Stimulated activated CD4-positive, alpha-beta T cell treated with anti-CD3 and anti-CD28 coated beads, Interleukin-2, amount 100 ng/mL, for 4 hours (primary cell): ENCODE results near the gene KHNYN.
"Not testable (repeated sequence)": the region's sequence is repeated elsewhere in the genome, so short reads cannot be mapped to it uniquely, and the experiment has no call there.

Source experiments
- DNase-seq: peaks from one replicate; pipeline ENCODE4 v3.0.0-alpha.2; 2020; ENCODE audit warnings: low read depth

The KHNYN gene

GRCh38 chr14:24473211-24473610, 43.5 kb downstream of the KHNYN start:
- DNase-seq = no peak

- no peak for DNase-seq
These were observed 45.5 kb downstream of the KHNYN start for GRCh38 chr14:24475261-24475660.

GRCh38 chr14:24479999-24480398, 50.2 kb downstream of the KHNYN start:
- not testable (repeated sequence) for DNase-seq

GRCh38 chr14:24481622-24482324, 52.0 kb downstream of the KHNYN start:
- DNase-seq = peak; percentile 12

- DNase-seq = not testable (repeated sequence)
These were observed 53.0 kb downstream of the KHNYN start for GRCh38 chr14:24482699-24483303.

GRCh38 chr14:24483604-24484252, 54.0 kb downstream of the KHNYN start:
- DNase-seq = no peak
